Naive thymus-derived CD4-positive, alpha-beta T cell (primary cell): Measurements from ENCODE around the gene CALM3. TPM values are rescaled to one million over a fixed set of nuclear protein-coding genes. Genes with fewer than 3 reads are reported as not detected.
A peak's percentile ranks its signal among the peaks of the same experiment; 100 is the strongest.

Source experiments
- ATAC-seq: fragments of 150-1000 bp; cut with Tn5 transposase; 2 replicates; pipeline ENCODE4 v1.10.0; 2021; ENCODE audit warnings: mild to moderate bottlenecking, moderate library complexity
- CTCF ChIA-PET: fragments of 350-600 bp; sonication (Branson Sonifier 250); formaldehyde crosslinking; loops from one replicate; lab custom pipeline; 2021; ENCODE audit warnings: antibody characterized with exemption; lab: Charles Lee
- POLR2A ChIA-PET: fragments of 350-600 bp; sonication (Branson Sonifier 250); formaldehyde crosslinking; loops from one replicate; lab custom pipeline; 2021; ENCODE audit warnings: antibody characterized with exemption, inconsistent platforms; lab: Charles Lee
- DNase-seq, 9 donors: peaks; one replicate each; pipeline versions ENCODE4 v3.0.0 to v3.0.0-alpha.2; 2020 to 2022; ENCODE audit warnings: mixed read lengths in 1 of 9
- H3K27ac ChIP-seq: one replicate; pipeline ENCODE4 v1.7.0; 2013; ENCODE audit warnings: mild to moderate bottlenecking, low read depth, low read length, moderate library complexity
- H3K27me3 ChIP-seq, 2 donors: one replicate each; pipeline ENCODE4 v1.7.0; 2013; ENCODE audit warnings: low read length in 2 of 2, mild to moderate bottlenecking in 2 of 2, moderate library complexity in 2 of 2; ENCODE audit not compliant: control insufficient read depth in 2 of 2, insufficient read depth in 2 of 2
- H3K36me3 ChIP-seq, 3 experiments: 1 replicate in 2 of 3; 2 replicates in 1 of 3; pipeline ENCODE4 v1.7.0; 2013; ENCODE audit warnings: low read length in 3 of 3, mild to moderate bottlenecking in 3 of 3, moderate library complexity in 1 of 3; ENCODE audit not compliant: insufficient read depth in 3 of 3, control insufficient read depth in 2 of 3
- H3K4me1 ChIP-seq, 2 donors: one replicate each; pipeline ENCODE4 v1.7.0; 2013; ENCODE audit warnings: low read length in 2 of 2, mild to moderate bottlenecking in 2 of 2, moderate library complexity in 1 of 2; ENCODE audit not compliant: control insufficient read depth in 2 of 2, insufficient read depth in 2 of 2
- H3K4me3 ChIP-seq: 2 replicates; pipeline ENCODE4 v1.7.0; 2013; ENCODE audit warnings: mild to moderate bottlenecking, low read length
- H3K9me3 ChIP-seq, 3 experiments: 1 replicate in 2 of 3; 2 replicates in 1 of 3; pipeline ENCODE4 v1.7.0; 2013; ENCODE audit warnings: low read length in 3 of 3; ENCODE audit not compliant: control insufficient read depth in 2 of 3
- H3K27ac Mint-ChIP-seq, 9 donors: one replicate each; pipeline ENCODE4 v1.8.0; 2020 to 2022; ENCODE audit warnings: mixed read lengths in 9 of 9, mild to moderate bottlenecking in 8 of 9, moderate library complexity in 5 of 9, inconsistent platforms in 2 of 9
- H3K27me3 Mint-ChIP-seq, 5 donors: one replicate each; pipeline ENCODE4 v1.8.0; 2021 to 2022; ENCODE audit warnings: mixed read lengths in 5 of 5, mild to moderate bottlenecking in 1 of 5
- H3K36me3 Mint-ChIP-seq, 5 donors: one replicate each; pipeline ENCODE4 v1.8.0; 2020 to 2022; ENCODE audit warnings: mixed read lengths in 5 of 5, mild to moderate bottlenecking in 3 of 5, inconsistent platforms in 1 of 5
- H3K4me1 Mint-ChIP-seq, 7 donors: one replicate each; pipeline ENCODE4 v1.8.0; 2020 to 2022; ENCODE audit warnings: mixed read lengths in 7 of 7, mild to moderate bottlenecking in 3 of 7, inconsistent platforms in 1 of 7
- H3K4me3 Mint-ChIP-seq, 10 donors: one replicate each; pipeline ENCODE4 v1.8.0; 2020 to 2022; ENCODE audit warnings: mild to moderate bottlenecking in 10 of 10, mixed read lengths in 10 of 10, moderate library complexity in 6 of 10, inconsistent platforms in 2 of 10
- H3K9me3 Mint-ChIP-seq, 11 donors: one replicate each; pipeline ENCODE4 v1.8.0; 2020 to 2022; ENCODE audit warnings: mixed read lengths in 11 of 11, mild to moderate bottlenecking in 4 of 11, inconsistent platforms in 1 of 11, moderate library complexity in 1 of 11
- intact Hi-C, 2 donors: fragments of 100-400 bp; cut with micrococcal nuclease; formaldehyde crosslinking; loops; one replicate each; pipeline ENCODE4 v1.15.1; 2023
- polyA plus RNA-seq, 2 donors: library from polyadenylated mRNA; unstranded; fragments of 300-500 nt; fragmentation: Illumina TruSeq; gene quantifications; one replicate each; pipeline ENCODE4 v1.2.3, GENCODE V29; 2021
- total RNA-seq, 6 experiments: library from RNA in 5 of 6; stranded (reverse) in 5 of 6; gene quantifications; 1 replicate in 5 of 6; 2 replicates in 1 of 6; pipeline ENCODE4 v1.2.3 and lab custom pipeline; 2021 to 2026

Gene CALM3
- total and polyA plus RNA-seq, 7 experiments from 2014 or later, result 203 to 517 (median 254) TPM

- Mint-ChIP-seq H3K4me1 (peaks cover 7 to 18% (median 12%) of the 10 kb centered on the region in 7 donors), H3K4me3 (no peak overlapping the region), H3K36me3 (no peaks in the 10 kb centered on the region), H3K9me3 (no peaks in the 10 kb centered on the region), H3K27ac (no peak overlapping the region), H3K27me3 (peaks cover 9 to 57% (median 31%) of the 10 kb centered on the region in 5 donors)
- Histone ChIP-seq H3K9me3 (no peaks in the 10 kb centered on the region), H3K27me3 (peaks cover 6 to 10% of the 10 kb centered on the region in 2 donors), H3K4me1 (peaks cover 14 to 20% of the 10 kb centered on the region in 2 donors), H3K4me3 (no peak overlapping the region), H3K27ac (no peak overlapping the region), H3K36me3 (no peaks in the 10 kb centered on the region)
- intact Hi-C loops, result no loop called here
- ChIA-PET POLR2A (interaction anchor here (0.6 kb wide), 1 partner anchor 14 kb away, joined by 3 read pairs; no protein-coding TSS in a partner anchor), CTCF (interaction anchor here (0.6 to 1.7 kb wide), 3 partner anchors 19 to 126 kb away, joined by 3 to 4 read pairs (median 3); no protein-coding TSS in a partner anchor)
- ATAC-seq (no peak), DNase-seq (no peak)
These were observed 55.4 kb downstream of the CALM3 start for GRCh38 chr19:46656541-46656940.

DNA sequence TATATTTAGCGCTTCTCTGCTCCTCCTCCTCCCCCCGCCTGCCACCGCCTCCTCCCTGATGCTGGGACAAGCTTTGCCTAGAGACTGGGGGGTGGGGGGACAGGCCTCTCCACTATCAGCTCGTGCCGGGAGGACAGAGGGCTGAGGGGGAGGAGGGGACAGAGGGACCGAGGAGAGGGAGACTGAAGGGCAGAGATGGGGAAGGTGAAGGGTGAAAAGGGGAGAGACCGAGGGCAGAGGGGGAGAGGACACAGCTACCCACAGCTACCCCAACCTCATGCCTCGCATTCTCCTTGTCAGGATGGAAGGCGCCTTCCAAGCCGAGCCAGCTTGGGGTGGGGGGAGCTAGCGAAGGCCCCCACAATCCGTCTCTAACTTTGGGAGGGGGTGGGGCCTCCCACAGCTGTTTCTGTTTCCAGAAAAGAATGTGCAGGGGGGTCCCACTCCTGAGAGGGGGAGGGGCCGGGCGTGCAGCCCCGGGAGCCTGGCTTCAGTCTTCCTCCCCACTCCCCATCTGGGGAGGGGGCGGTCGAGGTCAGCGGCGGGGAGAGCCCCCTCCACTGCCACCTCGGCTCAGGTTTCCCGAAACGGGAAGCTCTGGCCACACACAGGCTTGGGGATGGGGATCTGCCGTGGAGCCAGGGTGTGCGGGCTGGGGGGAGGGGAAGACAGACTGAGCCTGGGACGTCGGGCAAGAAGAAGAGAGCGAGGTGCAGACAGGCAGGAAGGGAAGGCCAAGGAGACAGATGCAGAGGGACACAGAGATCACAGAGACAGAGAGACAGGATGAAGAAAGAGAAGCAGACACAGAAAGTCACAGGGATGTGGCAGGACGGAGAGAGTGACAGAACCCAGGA, 58.2 kb downstream of the CALM3 start:
- Histone ChIP-seq H3K36me3 (no peaks in the 10 kb centered on the region), H3K4me3 (no peak overlapping the region), H3K9me3 (no peaks in the 10 kb centered on the region), H3K27ac (no peak overlapping the region), H3K4me1 (peaks cover 14 to 20% of the 10 kb centered on the region in 2 donors), H3K27me3 (peaks cover 6 to 10% of the 10 kb centered on the region in 2 donors)
- ChIA-PET CTCF (interaction anchor here (0.9 to 1.0 kb wide), 2 partner anchors 39 to 46 kb away, joined by 3 to 5 read pairs; no protein-coding TSS in a partner anchor), POLR2A (interaction anchor here (1.0 to 4.1 kb wide), 5 partner anchors 15 to 80 kb away, joined by 3 to 46 read pairs (median 3); no protein-coding TSS in a partner anchor)
- peak overlapping the region; percentile 73 to 86 (median 82) for H3K4me3 Mint-ChIP-seq
- no peaks in the 10 kb centered on the region for H3K9me3 Mint-ChIP-seq
- intact Hi-C loops, result loop anchor here in 1 of 2 donors (5.0 to 10.0 kb wide), 2 partner anchors 117 to 255 kb away; no protein-coding TSS in a partner anchor
- peak overlapping the region in 5 of 9 donors; percentile 53 to 85 (median 66) for H3K27ac Mint-ChIP-seq
- DNase-seq, result no peak
- peaks cover 7 to 26% (median 20%) of the 10 kb centered on the region in 7 donors for H3K4me1 Mint-ChIP-seq
- H3K27me3 Mint-ChIP-seq, result peaks cover 9 to 47% (median 23%) of the 10 kb centered on the region in 5 donors
- no peaks in the 10 kb centered on the region for H3K36me3 Mint-ChIP-seq
- ATAC-seq, result no peak

DNA sequence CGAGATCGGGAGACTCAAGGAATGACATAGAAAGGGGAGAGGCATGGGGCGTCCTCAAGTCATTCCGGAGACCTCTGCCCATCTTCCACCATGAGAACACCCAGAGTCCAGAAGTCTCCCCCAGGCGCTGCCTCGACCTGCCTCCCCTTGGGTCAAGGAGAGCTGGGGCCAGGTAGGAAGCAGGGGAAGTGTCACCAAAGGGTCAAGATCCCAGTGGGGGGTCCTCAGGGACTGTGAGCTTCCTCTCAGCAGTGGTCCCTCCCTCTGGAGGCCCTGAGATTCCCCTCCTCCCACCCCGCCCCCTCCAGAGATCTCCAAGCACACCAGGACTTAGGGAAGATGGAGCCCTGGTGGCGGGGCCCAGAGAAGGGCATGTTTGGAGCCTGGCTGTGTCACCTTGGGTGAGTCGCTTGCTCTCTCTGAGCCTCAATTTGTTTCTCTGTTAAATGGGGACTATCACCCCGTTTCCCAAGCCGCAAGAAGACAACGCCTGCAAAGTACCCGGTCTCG, 58.9 kb downstream of the CALM3 start:
- Mint-ChIP-seq H3K4me1 (peaks cover 7 to 26% (median 20%) of the 10 kb centered on the region in 7 donors), H3K36me3 (no peaks in the 10 kb centered on the region), H3K4me3 (peak overlapping the region; percentile 73 to 86 (median 82)), H3K27ac (peak overlapping the region in 5 of 9 donors; percentile 53 to 85 (median 66)), H3K9me3 (no peaks in the 10 kb centered on the region), H3K27me3 (peaks cover 9 to 45% (median 20%) of the 10 kb centered on the region in 5 donors)
- ATAC-seq (no peak), DNase-seq (no peak)
- Histone ChIP-seq H3K27me3 (peaks cover 6 to 10% of the 10 kb centered on the region in 2 donors), H3K4me1 (peaks cover 14 to 20% of the 10 kb centered on the region in 2 donors), H3K9me3 (no peaks in the 10 kb centered on the region), H3K4me3 (peak overlapping the region; percentile 51), H3K36me3 (no peaks in the 10 kb centered on the region), H3K27ac (peak overlapping the region; percentile 14)
- POLR2A ChIA-PET, result interaction anchor here (1.2 to 4.1 kb wide), 5 partner anchors 26 to 80 kb away, joined by 3 to 46 read pairs (median 4); no protein-coding TSS in a partner anchor
- intact Hi-C loops, result loop anchor here in 1 of 2 donors (5.0 to 10.0 kb wide), 2 partner anchors 118 to 255 kb away; no protein-coding TSS in a partner anchor
- CTCF ChIA-PET, result interaction anchor here (7.2 kb wide), 1 partner anchor 45 kb away, joined by 137 read pairs; no protein-coding TSS in a partner anchor

Other genes starting within 250 kb of the CALM3 start
- not detected for gene CCDC8, start 187.8 kb upstream of the CALM3 start, total RNA-seq
- gene CCDC8, start 187.8 kb upstream of the CALM3 start, polyA plus RNA-seq, result not detected
- not detected for gene PNMA8C, start 172.4 kb upstream of the CALM3 start, total RNA-seq
- gene PNMA8C, start 172.4 kb upstream of the CALM3 start, polyA plus RNA-seq, result not detected
- under 1 TPM in 2 of 5 experiments, not detected in 3; 0.62 to 0.86 TPM for gene PNMA8A, start 129.8 kb upstream of the CALM3 start, total RNA-seq
- not detected for gene PNMA8A, start 129.8 kb upstream of the CALM3 start, polyA plus RNA-seq
- gene PNMA8B, start 105.5 kb upstream of the CALM3 start, total RNA-seq, result 1 to 10 TPM in 2 of 5 experiments, under 1 TPM in 2, not detected in 1; 0.24 to 2.3 (median 1.5) TPM
- gene PNMA8B, start 105.5 kb upstream of the CALM3 start, polyA plus RNA-seq, result 1 to 10 TPM; 1.0 to 1.8 TPM
- gene PTGIR, start 23.8 kb downstream of the CALM3 start, total RNA-seq, result 10 to 100 TPM in 1 of 5 experiments, 1 to 10 TPM in 4; 4.2 to 99.1 (median 4.9) TPM
- 10 to 100 TPM in 1 of 2 donors, 1 to 10 TPM in 1; 5.1 to 13.2 TPM for gene PTGIR, start 23.8 kb downstream of the CALM3 start, polyA plus RNA-seq
- gene GNG8, start 34.9 kb downstream of the CALM3 start, total RNA-seq, result 10 to 100 TPM in 1 of 5 experiments, 1 to 10 TPM in 1, not detected in 3; 3.2 to 12.3 TPM
- gene GNG8, start 34.9 kb downstream of the CALM3 start, polyA plus RNA-seq, result 1 to 10 TPM in 1 of 2 donors, not detected in 1; 9.7 TPM
- 1 to 10 TPM in 1 of 5 experiments, under 1 TPM in 3, not detected in 1; 0.11 to 1.3 (median 0.34) TPM for gene DACT3, start 59.9 kb downstream of the CALM3 start, total RNA-seq
- gene DACT3, start 59.9 kb downstream of the CALM3 start, polyA plus RNA-seq, result under 1 TPM in 1 of 2 donors, not detected in 1; 0.07 TPM
- 100 to 1,000 TPM; 120 to 181 (median 123) TPM for gene PRKD2, start 115.8 kb downstream of the CALM3 start, total RNA-seq
- 100 to 1,000 TPM in 1 of 2 donors, 10 to 100 TPM in 1; 39.5 to 105 TPM for gene PRKD2, start 115.8 kb downstream of the CALM3 start, polyA plus RNA-seq
- 10 to 100 TPM; 17.5 to 29.8 (median 21.2) TPM for gene FKRP, start 144.7 kb downstream of the CALM3 start, total RNA-seq
- gene FKRP, start 144.7 kb downstream of the CALM3 start, polyA plus RNA-seq, result 1 to 10 TPM; 1.8 to 6.8 TPM
- 100 to 1,000 TPM in 2 of 5 experiments, 10 to 100 TPM in 3; 81.3 to 120 (median 90.4) TPM for gene STRN4, start 145.1 kb downstream of the CALM3 start, total RNA-seq
- 10 to 100 TPM; 16.2 to 30.9 TPM for gene STRN4, start 145.1 kb downstream of the CALM3 start, polyA plus RNA-seq
- 100 to 1,000 TPM in 1 of 5 experiments, 10 to 100 TPM in 1, 1 to 10 TPM in 3; 3.5 to 120 (median 5.3) TPM for gene SLC1A5, start 187.3 kb downstream of the CALM3 start, total RNA-seq
- 1 to 10 TPM; 1.1 to 5.6 TPM for gene SLC1A5, start 187.3 kb downstream of the CALM3 start, polyA plus RNA-seq
- gene AP2S1, start 249.5 kb downstream of the CALM3 start, total RNA-seq, result 100 to 1,000 TPM in 1 of 5 experiments, 10 to 100 TPM in 4; 34.4 to 116 (median 46.5) TPM
- gene AP2S1, start 249.5 kb downstream of the CALM3 start, polyA plus RNA-seq, result 10 to 100 TPM; 60.4 to 71.0 TPM